Parathyroid adenoma (tissue), 2 donors: ENCODE measurements around the gene SHROOM3.

Experiments
- H2AFZ ChIP-seq: fragments of 300-600 bp; sonication (generic); one replicate; pipeline ENCODE4 v1.7.0; 2017; ENCODE audit warnings: antibody characterized with exemption, mild to moderate bottlenecking
- H3K27ac ChIP-seq: fragments of 300-600 bp; sonication (generic); one replicate; pipeline ENCODE4 v1.7.0; 2017
- H3K27me3 ChIP-seq: fragments of 300-600 bp; sonication (generic); one replicate; pipeline ENCODE4 v1.7.0; 2017; ENCODE audit warnings: low read length; ENCODE audit not compliant: control insufficient read depth, insufficient read depth
- H3K36me3 ChIP-seq: fragments of 300-600 bp; sonication (generic); one replicate; pipeline ENCODE4 v1.7.0; 2017; ENCODE audit warnings: low read length; ENCODE audit not compliant: control insufficient read depth, insufficient read depth
- H3K4me1 ChIP-seq: fragments of 300-600 bp; sonication (generic); one replicate; pipeline ENCODE4 v1.7.0; 2017; ENCODE audit warnings: control low read depth
- H3K4me2 ChIP-seq: fragments of 300-600 bp; sonication (generic); one replicate; pipeline ENCODE4 v1.7.0; 2017; ENCODE audit warnings: low read length
- H3K4me3 ChIP-seq: fragments of 300-600 bp; sonication (generic); one replicate; pipeline ENCODE4 v1.7.0; 2017; ENCODE audit warnings: low read depth, low read length
- H3K79me2 ChIP-seq: fragments of 300-600 bp; sonication (generic); one replicate; pipeline ENCODE4 v1.7.0; 2017; ENCODE audit warnings: control low read depth
- H3K9ac ChIP-seq: fragments of 300-600 bp; sonication (generic); one replicate; pipeline ENCODE4 v1.7.0; 2017; ENCODE audit warnings: mild to moderate bottlenecking
- H3K9me3 ChIP-seq: fragments of 300-600 bp; sonication (generic); one replicate; pipeline ENCODE4 v1.7.0; 2017; ENCODE audit warnings: low read length; ENCODE audit not compliant: control insufficient read depth
- TF ChIP-seq, protein P1 (sequence below): fragments of 300-600 bp; sonication (generic); IDR thresholded peaks from one replicate; pipeline ENCODE4 v1.7.0; 2017; ENCODE audit warnings: antibody characterized with exemption, mild to moderate bottlenecking
- donor health status: primary hyperparathyroidism.

SHROOM3 gene

DNA sequence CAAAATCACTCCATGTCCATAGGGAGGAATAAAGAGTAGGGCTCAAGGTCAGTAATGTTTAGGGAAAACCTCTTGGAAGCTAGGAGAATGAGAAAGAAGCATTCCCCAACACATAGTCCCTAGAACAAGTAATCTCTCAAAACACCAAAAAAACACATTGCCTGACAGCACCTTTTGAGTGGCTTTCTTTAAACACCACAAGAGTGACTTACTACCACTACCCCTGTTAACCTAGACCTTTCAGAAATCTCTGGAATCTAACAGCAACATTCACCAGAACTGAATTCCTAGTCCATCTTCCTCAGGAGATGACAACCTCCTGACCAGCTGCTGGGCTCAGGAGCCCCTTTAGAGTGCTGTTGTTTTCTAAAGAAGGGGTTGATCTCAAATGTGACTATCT lies 320.7 kb downstream of the SHROOM3 start:
- Histone ChIP-seq H3K27ac (no peak overlapping the region), H3K4me1 (no peaks in the 10 kb centered on the region), H3K4me3 (no peak overlapping the region), H3K27me3 (no peaks in the 10 kb centered on the region), H3K9me3 (no peaks in the 10 kb centered on the region), H3K9ac (no peak overlapping the region), H3K4me2 (no peak overlapping the region), H2AFZ (no peak overlapping the region), H3K79me2 (no peaks in the 10 kb centered on the region), H3K36me3 (no peaks in the 10 kb centered on the region)
- TF ChIP-seq, protein P1, sequence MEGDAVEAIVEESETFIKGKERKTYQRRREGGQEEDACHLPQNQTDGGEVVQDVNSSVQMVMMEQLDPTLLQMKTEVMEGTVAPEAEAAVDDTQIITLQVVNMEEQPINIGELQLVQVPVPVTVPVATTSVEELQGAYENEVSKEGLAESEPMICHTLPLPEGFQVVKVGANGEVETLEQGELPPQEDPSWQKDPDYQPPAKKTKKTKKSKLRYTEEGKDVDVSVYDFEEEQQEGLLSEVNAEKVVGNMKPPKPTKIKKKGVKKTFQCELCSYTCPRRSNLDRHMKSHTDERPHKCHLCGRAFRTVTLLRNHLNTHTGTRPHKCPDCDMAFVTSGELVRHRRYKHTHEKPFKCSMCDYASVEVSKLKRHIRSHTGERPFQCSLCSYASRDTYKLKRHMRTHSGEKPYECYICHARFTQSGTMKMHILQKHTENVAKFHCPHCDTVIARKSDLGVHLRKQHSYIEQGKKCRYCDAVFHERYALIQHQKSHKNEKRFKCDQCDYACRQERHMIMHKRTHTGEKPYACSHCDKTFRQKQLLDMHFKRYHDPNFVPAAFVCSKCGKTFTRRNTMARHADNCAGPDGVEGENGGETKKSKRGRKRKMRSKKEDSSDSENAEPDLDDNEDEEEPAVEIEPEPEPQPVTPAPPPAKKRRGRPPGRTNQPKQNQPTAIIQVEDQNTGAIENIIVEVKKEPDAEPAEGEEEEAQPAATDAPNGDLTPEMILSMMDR: no peak

DNA sequence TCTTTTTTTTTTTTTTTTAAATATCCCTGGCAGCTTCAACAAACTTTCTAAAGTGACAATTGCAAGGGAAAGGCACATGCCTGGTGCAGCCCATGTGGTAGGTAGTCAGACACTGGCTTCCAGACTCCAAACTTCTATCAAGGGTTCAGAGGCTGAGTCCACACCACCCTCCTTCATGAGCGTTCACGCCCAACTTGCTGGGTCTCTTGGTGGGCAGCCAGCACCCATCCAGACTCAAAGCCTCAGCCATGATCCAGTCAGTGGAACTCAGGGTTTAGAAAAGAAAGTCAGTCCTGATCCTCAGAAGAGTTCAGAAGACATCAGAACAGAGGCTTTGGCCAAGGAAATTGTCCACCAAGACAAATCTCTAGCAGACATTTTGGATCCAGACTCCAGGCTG lies 321.4 kb downstream of the SHROOM3 start:
- Histone ChIP-seq H3K4me3 (no peak overlapping the region), H3K9ac (no peak overlapping the region), H3K9me3 (no peaks in the 10 kb centered on the region), H3K4me1 (no peaks in the 10 kb centered on the region), H2AFZ (no peak overlapping the region), H3K27ac (no peak overlapping the region), H3K27me3 (no peaks in the 10 kb centered on the region), H3K4me2 (no peak overlapping the region), H3K36me3 (no peaks in the 10 kb centered on the region), H3K79me2 (no peaks in the 10 kb centered on the region)
- TF ChIP-seq, protein P1: no peak

DNA sequence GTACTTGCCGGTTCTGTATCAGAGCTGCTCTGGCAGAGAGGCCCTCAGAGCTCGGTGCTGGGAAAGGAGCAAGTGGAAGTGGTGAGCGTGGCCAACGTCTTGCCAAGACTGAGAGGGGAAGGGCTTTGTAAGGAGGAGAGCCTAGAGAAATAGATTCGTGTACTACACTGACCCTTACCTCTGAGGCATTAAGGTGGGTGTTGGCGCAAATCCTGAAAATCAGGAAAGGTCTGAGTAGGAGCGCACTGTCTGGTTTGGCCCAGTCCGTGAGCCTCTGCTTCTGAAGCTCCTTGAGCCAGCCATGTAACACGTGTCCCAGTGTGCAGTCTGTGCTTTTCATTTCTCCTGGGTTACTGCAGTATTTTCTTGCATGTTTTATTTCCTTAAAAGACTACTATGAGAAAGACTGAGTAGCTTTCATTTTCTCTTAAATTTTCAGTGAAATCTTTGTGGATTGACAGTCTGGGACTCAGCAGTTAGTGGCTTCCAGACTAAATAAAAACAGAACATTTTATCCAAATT lies 322.4 kb downstream of the SHROOM3 start:
- Histone ChIP-seq H3K9ac (no peak overlapping the region), H3K27me3 (no peaks in the 10 kb centered on the region), H3K4me3 (no peak overlapping the region), H3K4me2 (no peak overlapping the region), H3K9me3 (no peaks in the 10 kb centered on the region), H3K79me2 (no peaks in the 10 kb centered on the region), H3K4me1 (no peaks in the 10 kb centered on the region), H3K36me3 (no peaks in the 10 kb centered on the region), H3K27ac (no peak overlapping the region), H2AFZ (no peak overlapping the region)
- TF ChIP-seq, protein P1: no peak

DNA sequence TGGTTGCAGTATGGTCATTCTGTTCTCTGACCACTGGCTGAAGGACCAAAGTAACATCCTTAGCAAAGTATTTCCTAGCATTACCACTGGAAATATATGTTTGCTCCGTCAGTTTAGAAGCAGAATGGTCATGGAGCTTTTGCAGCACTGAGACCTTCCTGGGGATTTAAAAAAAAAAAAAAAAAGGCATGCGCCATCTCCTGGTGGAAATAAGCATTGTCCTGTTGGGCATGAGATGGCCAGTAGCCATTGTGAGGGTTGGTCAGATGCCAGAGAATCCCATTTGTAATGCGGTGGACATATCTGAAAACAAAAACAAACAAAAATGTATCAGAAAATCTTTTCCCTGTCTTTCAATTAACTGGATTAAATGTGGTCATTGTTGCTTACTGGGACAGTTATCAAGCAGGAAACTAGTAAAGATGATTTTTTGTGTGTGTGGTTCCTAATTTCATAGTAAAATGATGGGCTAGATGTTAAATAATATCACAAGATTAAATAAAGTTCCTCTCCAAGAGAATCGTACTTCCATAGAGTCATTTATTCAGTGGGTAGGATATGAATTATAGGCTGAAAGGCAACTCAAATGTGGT lies 323.4 kb downstream of the SHROOM3 start:
- Histone ChIP-seq H3K4me3 (no peak overlapping the region), H2AFZ (no peak overlapping the region), H3K27ac (no peak overlapping the region), H3K4me1 (no peaks in the 10 kb centered on the region), H3K9me3 (no peaks in the 10 kb centered on the region), H3K4me2 (no peak overlapping the region), H3K27me3 (no peaks in the 10 kb centered on the region), H3K9ac (no peak overlapping the region), H3K36me3 (no peaks in the 10 kb centered on the region), H3K79me2 (no peaks in the 10 kb centered on the region)
- TF ChIP-seq, protein P1: peak; percentile 62

DNA sequence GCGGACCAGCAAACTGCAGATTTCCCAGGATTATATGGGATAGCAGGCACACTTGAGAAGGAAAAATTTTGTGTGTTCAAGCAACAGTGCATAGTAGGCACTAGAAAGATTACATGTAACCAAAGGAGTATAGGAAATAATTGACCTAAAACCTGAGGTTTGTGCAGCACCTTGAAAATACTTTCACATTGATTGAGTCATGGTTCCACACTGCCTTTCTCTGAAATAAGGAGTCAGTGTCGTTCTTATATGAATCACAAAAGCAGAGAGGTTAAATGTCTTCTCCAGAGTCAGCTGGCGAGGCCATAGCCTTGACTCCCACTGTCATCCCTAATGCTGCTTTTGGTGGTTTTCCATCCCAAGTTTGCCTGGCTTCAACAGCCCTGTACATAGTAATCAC lies 324.0 kb downstream of the SHROOM3 start:
- no peak overlapping the region for H3K4me2 ChIP-seq
- H3K9me3 ChIP-seq: no peaks in the 10 kb centered on the region
- H3K27me3 ChIP-seq: no peaks in the 10 kb centered on the region
- no peaks in the 10 kb centered on the region for H3K79me2 ChIP-seq
- no peak overlapping the region for H3K4me3 ChIP-seq
- H3K9ac ChIP-seq: no peak overlapping the region
- H3K27ac ChIP-seq: no peak overlapping the region
- no peaks in the 10 kb centered on the region for H3K4me1 ChIP-seq
- TF ChIP-seq, protein P1: no peak
- no peak overlapping the region for H2AFZ ChIP-seq
- no peaks in the 10 kb centered on the region for H3K36me3 ChIP-seq
